Body of pancreas (tissue), 4 donors: ENCODE measurements around the gene DNAJC6.

Experiments used
- CTCF ChIP-seq, 7 experiments: fragments of 450-650 bp in 4 of 7; fragments of 200-600 bp in 3 of 7; sonication (generic) in 3 of 7; IDR thresholded peaks; one replicate each; pipeline ENCODE4 v1.5.1; 2016 to 2019; ENCODE audit warnings: antibody characterized with exemption in 7 of 7
- POLR2A ChIP-seq, 3 donors: fragments of 450-650 bp; IDR thresholded peaks; one replicate each; pipeline ENCODE4 v1.6.1; 2016; ENCODE audit warnings: antibody characterized with exemption in 3 of 3, mild to moderate bottlenecking in 2 of 3

GRCh38 chr1:65339866-65340468 is 30.6 kb downstream of the DNAJC6 start:
- TF ChIP-seq CTCF (IDR thresholded peaks at IDR 0.05) (no peak), POLR2A (IDR thresholded peaks at IDR 0.05) (no peak)
